OCI-M1 (cell line): ENCODE measurements around the gene NLK.
"Not testable (repeated sequence)": the region's sequence is repeated elsewhere in the genome, so short reads cannot be mapped to it uniquely, and the experiment has no call there.

ENCODE experiments used
- DNase-seq: peaks from one replicate; lab custom pipeline; 2025; lab: John Stamatoyannopoulos, UW

The NLK gene

DNA sequence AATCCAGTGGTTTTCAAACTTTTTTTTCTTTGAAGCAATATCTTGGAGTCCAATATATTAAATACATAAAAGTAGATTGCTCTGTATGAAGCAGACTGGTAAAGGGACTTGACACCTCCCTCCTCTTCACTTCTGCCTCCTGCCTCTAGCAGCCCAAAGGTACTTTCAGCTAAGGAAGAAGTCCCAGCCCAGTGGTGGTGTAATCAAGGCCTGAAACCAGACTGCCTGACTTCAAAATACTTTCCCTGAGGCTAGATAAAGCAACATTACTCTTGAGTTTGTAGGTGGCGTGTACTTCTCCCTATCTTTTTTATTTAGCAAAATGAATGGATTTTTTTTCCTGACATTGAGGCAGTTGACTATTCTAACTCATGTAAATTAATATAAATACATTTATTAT is 154.2 kb downstream of the NLK start:
- no peak for DNase-seq

DNA sequence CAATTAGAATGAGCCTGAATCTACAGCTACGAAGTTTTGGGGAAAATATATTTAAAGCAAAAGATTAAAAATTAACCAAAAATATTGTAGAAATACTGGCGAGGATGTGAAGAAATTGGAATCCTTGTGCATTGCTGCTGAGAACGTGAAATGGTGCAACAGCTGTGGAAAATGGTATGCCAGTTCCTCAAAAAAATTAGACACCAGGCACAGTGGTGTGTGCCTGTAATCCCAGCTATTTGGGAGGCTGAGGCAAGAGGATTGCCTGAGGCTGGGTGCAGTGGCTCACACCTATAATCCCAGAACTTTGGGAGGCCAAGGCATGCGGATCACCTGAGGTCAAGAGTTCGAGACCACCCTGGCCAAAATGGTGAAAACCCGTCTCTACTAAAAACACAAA is 156.6 kb downstream of the NLK start:
- DNase-seq: no peak

DNA sequence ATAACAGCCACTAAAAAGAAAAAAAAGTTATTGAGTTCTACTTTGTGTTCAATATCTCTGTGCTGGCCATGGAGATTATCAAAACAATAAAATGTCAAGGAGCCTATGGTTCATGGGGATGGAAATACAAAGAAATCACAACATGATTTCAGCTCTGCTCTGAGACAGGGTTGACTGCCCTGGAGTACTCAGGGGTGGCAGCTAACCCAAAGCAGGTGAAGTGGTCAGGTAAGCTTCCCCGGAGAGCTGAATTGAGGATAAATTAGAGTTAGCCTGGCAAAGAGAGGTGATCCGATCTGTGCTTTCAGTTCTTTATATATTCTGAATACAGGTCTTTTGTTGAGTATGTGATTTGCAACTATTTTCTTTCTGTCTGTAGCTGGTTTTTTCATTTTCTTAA is 157.3 kb downstream of the NLK start:
- no peak for DNase-seq

DNA sequence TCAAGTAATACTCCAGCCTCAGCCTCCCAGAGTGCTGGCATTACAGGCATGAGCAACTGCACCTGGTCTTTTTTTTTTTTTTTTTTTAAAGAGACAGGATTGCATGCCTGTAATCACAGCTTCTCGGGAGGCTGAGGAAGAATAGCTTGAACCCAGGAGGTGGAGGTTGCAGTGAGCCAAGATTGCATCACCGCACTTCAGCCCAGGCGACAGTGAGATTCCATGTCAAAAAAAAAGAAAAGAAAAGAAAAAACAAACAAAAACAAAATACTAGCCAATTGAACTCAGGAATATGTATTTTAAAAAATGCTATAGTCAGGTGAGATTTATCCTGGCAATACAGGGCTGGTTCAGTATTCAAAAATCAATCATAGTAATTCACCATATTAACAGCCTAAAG is 158.8 kb downstream of the NLK start:
- DNase-seq: no peak

DNA sequence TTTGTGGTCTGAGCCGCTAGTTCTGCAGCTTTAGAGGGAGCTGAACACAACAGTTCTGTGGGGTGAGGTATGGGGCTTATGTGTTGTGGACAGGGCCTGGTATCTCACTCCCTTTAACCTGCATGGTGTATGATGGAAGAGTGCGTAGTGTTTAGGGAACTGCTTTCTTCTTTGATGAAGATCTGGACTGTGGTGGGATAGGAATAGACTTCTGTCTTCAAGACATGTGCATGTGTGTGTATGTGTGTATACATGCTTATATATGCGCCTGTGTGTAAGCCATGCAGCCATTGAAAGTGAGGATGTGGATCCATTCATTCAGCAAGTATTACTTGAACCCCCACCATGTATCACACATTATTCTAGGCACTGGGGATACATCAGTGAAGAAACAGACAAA is 161.8 kb downstream of the NLK start:
- no peak for DNase-seq

DNA sequence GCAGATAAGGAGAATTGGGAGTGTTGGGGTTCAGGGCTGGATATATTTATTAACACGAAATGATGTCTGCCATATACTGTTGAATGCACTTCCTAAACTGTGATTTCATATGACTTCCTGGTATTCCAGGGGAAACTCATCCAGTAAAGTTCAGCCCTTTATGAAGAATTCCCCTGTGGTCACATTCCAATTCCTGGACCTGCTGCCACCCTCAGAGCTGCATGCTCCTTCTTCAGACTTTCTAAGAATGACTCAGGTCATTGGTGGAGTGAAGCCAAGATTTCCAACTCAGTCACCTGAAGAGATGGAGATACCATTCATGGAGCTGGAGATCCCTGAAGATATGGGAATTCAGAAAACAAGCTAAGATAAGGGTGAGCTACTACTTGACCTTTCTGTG is 162.3 kb downstream of the NLK start:
- no peak for DNase-seq

DNA sequence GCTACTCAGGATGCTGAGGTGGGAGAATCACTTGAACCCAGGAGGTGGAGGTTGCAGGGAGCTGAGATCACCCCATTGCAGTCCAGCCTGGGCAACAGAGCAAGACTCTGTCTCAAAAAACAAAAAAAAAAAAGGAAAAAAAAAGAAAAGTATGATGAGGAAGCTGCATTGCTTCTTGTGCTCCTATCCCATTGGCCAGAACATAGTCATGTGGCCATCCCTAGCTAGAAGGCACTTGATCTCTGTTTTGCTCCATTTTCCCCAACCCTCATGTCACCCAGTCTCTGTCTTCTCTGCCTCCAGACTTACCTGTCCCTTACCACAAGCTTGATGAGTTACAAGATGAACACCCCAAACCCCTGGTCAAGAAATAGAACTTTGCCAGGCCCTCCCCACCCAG is 163.8 kb downstream of the NLK start:
- DNase-seq: no peak

DNA sequence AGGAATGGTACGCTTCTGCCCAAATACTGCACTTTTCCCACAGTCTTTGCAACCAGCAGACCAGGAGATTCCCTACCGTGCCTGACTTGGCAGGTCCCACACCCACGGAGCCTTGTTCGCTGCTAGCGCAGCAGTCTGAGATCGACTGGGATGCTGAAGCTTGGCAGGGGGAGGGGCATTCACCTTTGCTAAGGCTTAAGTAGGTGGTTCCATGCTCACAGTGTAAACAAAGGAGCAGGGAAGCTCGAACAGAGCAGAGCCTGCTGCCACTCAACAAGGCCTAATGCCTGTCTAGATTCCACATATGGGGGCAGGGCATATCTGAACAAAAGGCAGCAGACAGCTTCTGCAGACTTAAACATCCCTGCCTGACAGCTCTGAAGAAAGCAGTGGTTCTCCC is 169.3 kb downstream of the NLK start:
- DNase-seq: no peak

DNA sequence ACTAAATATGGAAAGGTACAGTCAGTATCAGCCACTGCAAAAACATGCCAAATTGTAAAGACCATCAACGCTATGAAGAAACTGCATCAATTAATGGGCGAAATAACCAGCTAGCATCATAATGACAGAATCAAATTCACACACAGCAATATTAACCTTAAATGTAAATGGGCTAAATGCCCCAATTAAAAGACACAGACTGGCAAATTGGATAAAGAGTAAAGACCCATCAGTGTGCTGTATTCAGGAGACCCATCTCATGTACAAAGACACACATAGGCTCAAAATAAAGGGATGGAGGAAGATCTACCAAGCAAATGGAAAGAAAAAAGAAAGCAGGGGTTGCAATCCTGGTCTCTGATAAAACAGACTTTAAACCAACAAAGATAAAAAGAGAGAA is 171.1 kb downstream of the NLK start:
- not testable (repeated sequence) for DNase-seq

DNA sequence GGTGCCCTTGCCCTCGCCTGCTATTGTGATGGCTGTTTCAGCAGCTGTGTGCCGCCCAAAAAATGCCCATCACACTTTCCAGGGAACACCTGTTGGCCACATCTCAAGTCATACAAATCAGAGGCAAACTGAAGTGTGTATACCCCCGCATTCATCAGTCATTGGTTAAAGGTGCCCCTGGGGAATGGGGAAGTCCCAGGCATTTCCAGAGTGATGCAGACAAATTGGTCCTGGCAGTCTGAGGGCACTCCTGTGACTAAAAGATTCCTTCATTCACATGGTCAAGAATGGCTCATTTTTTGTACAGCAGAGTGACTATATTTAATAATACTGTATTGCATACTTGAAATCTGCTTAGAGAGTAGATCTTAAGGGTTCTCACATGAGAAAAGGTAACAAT is 173.6 kb downstream of the NLK start:
- DNase-seq: no peak

DNA sequence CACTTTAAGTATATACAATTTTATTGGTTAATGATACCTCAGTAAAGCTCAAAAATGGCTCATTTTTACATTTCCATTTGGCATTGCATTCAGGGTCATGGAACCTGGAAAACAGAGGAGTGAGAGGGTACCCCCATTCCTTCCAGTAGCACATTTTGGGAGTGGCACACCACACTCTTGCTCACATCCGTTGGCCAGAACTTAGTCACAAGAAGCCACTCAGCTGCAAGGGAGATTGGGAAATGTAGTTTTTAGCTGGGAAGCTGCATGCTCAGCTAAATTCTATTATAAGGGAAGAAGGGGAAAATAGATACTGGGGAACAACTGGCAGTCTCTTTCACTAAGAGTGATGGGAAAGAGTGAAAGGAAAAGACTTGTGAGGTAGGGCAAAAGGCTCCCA is 174.1 kb downstream of the NLK start:
- peak; percentile 59 for DNase-seq

DNA sequence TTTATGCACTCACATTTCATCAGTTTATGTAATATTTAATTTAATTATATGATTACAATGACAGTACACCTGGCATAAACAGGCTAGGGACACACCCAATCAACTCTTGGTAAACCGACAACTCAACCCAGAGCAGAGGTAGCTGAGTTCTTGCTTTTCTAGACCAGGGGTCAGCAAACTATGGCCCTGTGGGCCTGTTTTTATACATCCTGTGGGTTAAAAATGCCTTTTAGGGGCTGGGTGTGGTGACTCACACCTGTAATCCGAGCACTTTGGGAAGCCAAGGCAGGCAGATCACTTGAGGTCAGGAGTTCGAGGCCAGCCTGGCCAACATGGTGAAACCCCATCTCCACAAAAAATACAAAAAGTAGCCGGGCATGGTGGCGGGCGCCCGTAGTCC is 177.3 kb downstream of the NLK start:
- no peak for DNase-seq

DNA sequence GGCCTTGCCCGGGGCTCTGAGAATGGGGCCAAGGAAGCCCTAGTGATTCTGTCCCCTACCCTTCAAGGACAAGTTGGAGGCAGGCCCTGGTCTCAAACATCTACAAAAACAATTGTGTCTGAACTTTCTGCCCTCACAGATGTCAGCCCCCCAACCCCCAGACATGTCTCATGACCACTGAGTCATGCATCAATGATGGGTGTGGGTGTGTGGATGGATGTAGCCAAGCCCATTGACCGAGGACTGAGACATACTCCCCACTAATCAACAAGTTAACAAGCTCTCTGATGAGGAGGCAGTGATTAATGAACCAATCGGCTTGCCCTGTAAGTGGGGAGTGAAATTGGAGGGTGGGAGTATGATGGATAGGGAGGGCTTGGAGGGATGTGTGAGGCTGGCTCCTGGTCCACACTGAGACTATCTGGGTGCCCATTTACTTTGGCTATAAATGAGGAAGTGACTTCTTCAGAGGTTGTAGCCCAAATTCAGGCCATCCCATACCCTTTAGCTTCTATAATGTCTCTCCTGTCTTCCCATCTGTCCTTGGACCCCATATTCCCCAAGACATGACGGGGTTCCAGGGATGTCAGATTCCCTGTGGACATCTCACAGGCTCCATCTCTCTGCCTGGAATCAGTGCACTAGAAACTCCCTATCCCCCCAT is 179.4 kb downstream of the NLK start:
- DNase-seq: no peak

DNA sequence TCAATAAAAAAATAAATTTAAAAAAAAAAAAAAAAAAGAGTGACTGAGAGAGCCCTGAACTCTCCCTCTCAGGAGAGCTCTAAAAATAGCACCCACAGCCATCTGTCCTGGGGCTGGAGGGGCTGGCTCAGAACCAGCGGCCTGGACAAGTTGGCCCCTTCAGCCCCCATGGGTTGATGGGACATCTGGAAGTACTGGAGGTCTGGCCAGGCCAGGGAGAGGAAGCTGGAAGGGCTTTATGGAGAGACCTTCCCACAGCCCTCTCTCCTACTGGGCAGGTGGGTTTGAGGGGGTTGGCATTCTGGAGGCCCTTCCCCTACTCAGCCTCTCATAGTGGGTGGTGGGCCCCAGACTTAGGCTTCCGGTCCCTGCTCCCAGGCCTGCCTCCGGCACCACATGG is 182.8 kb downstream of the NLK start:
- no peak for DNase-seq

DNA sequence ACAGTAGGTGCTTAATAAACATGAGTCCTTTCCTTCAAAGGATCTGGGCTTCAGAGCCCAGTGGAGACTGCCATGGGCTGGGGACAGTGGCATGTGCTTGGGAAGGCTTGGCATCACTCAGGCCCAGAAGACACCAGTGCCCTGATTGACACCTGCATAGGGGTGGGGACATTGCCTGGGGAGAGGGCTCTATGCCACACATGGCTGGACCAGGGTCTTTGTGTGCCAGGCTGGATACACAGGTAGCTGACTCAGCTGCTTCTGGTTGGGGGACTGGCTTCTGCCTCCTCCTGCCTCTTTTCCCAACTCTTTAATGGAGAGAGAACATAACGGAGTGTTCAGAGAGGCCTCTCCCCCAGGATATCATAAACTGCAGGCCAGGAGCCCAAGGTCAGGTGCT is 183.4 kb downstream of the NLK start:
- DNase-seq: no peak

DNA sequence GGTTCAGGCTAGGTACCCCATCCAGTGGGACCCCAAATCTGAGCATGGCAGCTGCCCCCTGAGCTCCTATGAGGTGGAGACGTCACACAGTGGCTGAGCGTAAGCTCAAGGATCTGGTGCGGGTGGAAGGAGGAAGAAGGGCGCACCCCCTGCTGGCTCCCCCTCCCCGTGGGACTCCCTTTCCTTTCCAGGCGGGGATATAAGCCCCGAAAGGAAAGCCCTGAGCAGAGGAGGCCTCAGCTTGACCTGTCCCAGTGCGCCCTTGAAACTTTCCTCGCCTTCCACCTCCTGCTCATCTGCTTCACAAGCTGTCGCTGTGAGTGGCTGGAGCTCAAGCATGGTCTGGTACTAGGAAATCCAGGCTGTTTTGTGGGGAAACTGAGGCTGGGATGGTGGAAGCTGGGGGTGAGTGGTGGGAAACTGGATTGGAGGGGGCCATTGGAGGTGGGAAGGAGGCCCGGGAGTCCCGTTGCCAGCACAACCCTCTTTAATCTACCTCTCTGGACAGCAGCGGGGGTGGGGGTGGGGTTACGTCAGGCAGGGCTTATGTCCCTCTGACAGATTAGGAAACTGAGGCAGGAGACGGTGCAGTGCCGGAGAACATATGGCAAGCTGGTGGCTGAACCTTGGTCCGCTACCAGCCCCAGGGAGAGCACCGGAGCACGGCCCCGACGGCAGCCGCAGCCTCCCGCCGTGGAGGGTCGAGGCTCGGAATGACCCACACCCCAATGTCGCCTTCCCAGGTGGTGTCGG is 184.3 kb downstream of the NLK start:
- no peak for DNase-seq

DNA sequence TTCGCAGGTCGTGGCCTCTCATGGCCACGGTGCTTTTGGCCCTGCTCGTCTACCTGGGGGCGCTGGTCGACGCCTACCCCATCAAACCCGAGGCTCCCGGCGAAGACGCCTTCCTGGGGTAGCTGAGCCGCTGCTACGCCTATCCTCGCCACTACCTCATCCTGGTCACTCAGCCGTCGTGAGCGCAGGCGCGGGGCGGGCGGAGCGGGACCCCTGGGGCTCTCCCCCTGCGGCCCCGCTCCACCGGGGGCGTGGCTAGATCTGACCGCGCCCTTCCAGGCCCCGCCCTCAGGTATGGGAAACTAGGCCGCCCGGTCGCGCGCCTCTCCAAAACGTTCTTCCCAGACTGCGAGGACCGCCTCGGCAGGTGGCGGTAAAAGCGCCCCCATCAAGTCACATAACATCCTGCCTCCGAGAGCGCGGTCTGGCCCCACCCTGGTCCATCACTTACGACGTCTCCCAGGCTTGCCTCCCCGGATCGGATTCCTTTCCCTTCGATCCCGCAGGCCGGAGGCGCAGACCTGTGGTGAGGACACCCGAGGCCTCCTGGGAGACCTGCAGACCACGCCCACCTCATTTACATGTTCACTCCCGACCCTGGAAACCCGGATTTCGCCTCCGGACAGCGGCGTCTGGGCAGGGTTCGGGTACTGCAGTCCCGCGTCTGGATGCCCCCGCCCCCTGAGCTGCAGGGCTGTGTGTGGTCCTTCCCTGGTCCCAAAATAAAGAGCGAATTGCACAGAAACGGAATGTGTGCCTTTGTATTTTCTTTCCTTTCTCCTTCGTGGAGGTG is 185.0 kb downstream of the NLK start:
- DNase-seq: no peak

DNA sequence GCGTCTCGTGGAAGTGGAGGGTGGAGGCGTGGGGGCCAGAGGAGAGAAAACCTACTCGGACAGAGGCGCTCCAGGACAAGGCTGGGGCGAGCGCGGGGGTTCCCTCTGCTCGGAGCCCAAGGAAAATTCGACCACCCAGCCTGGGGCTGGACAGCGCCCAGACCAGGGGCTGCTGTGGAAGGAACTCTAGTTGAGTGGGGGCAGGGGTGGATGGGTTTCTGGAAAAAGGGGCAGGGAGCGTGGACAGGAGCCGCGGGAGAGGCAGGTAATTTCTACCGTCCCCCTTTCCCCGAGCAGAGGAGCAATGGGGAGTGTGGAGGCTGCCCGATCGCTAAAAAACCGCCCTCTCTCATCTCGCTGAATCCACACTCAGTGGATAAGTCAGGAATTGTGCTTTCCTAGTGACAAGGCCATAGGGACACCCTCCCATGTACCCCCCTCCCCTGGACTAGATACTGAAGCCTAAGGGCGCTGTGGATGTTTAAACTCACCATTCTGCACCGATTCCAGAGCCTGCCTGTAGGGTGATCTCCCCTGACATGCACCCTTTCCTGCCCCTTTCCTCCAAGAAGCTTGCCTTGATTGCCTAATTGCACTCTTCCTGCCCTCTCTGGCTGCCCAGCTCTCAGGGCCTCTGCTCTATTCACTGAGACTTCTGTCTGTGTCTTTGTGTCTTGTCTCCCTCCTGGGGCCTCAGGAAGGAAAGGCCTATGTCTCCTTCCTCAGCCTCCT is 185.8 kb downstream of the NLK start:
- DNase-seq: no peak

DNA sequence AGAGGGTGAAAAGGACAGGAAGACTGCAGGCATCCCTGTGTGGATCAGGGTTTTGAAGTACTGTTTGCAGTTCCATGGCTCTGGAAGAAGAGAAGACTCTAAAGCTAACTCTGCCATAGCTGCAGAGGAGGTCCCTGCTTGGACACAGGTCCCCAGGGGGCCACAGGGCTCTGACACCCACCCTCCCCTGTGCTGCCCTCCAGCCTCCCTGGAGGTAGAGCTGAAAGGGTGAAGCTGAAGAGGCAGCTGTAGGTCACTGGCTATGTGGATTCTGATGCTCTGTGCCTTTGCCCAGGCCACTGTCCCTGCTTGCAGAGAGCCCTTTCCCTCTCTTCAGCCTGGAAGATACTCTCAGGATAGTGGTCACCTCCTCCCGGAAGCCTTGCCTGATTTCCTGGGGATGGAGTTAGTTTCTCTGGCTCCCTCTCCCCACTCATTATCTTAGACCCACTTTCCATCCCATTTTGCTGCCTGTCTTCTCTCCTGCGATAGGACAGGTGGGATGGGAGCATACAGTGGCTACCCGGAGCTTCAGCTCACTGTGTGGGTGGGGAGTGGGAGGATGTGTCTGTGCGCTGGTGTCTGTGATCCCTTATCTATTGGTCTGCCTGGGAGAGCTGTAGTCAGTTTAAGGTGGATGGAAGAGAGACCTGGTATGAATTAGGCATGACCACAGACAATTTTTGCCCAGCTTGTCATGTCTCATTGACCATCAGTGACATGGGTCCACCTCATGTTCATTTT is 186.7 kb downstream of the NLK start:
- no peak for DNase-seq

DNA sequence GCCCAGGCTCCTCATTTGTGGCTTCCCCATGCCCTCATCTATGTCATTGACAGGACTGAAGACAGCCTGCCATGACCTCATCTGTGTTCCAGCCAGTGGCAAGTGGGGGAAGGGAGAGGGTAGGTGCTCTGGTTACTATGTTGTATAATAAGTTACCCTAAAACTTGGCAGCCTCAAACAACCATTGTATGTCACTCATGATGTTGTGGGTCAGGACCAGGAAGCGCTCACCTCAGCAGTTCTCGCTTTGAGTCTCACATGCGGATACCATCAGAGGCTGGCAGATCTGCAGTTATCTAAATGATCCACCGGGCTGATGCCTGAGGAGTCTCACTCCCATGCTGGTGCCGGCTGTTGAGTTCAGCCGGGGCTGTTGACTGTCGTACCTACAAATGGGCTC is 187.5 kb downstream of the NLK start:
- DNase-seq: peak; percentile 81

DNA sequence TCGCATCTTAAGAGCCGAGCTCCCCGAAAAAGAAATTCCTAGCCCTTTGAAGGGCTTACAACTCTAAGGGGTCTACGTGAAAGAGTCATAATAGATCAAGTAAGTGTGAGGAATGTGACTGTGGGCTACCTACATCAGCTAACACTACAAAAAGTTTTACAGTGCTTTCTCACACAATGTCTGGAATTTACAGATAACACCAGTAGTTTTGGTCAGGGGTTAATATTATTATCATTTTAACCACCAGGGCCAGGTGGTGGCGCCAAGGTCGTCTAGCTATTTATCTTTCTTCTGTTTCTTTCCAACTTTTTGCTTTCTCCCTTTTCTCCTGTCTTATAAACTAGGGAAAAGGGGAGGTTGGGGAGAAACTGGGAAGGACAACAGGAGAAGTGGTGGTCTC is 188.1 kb downstream of the NLK start:
- DNase-seq: peak; percentile 68

DNA sequence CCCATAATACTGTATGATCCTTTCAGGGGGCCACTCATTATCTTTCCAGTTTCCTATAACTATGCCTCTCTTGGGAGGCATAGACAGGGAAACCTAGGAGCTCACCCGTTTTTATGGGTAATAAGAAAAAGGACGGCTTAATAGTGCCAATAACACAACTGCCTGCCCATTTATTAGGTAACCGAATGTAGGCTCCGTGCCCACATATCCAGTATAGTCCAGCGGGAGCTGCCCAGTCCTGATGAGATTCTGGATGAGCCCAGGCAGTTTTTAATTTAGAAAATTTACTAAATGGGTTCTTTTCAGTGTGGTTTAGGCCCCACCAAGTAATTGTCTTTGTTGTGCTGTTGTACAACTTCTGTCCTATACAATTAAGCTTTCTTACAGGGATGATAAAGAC is 189.1 kb downstream of the NLK start:
- not testable (repeated sequence) for DNase-seq
